Endothelial cell of umbilical vein (primary cell): ENCODE measurements around the gene HAUS3. TPM values are rescaled to one million over a fixed set of nuclear protein-coding genes. Genes with fewer than 3 reads are reported as not detected.

Experiments used
- BruUV-seq: library from RNA; stranded (reverse); fragments of 400-500 nt; replicated peaks from 2 replicates; lab custom pipeline; 2021; lab: Mats Ljungman, UMichigan
- CTCF ChIA-PET: fragments of 300-600, 350-600 bp; sonication (Branson Sonifier 250); formaldehyde crosslinking; loops from one replicate; lab custom pipeline; 2021; ENCODE audit warnings: antibody characterized with exemption, inconsistent platforms; lab: Charles Lee
- POLR2A ChIA-PET: fragments of 300-600, 350-600 bp; sonication (Branson Sonifier 250); formaldehyde crosslinking; loops from one replicate; lab custom pipeline; 2021; ENCODE audit warnings: antibody characterized with exemption, inconsistent platforms; lab: Charles Lee
- DNase-seq: peaks from one replicate; pipeline ENCODE4 v3.0.0-alpha.2; 2011; ENCODE audit warnings: low read depth, low spot score
- FAIRE-seq: peaks from 2 replicates; lab custom pipeline; 2011; peaks lifted over from hg19 to GRCh38; lab: Jason Lieb, UNC
- H2AFZ ChIP-seq: 2 replicates; pipeline ENCODE4 v1.6.0; 2012; ENCODE audit warnings: low read depth, low read length, control low read depth, inconsistent platforms
- H3K27ac ChIP-seq: 2 replicates; pipeline ENCODE4 v1.5.1; 2011; ENCODE audit warnings: low read depth, mild to moderate bottlenecking, control low read depth, low read length, moderate library complexity; ENCODE audit not compliant: insufficient read depth
- H3K27me3 ChIP-seq, 2 experiments: 2 replicates each; pipeline versions ENCODE4 v1.6.0 to v1.6.1; 2011; ENCODE audit warnings: low read length in 2 of 2, mixed read lengths in 1 of 2; ENCODE audit not compliant: control insufficient read depth in 2 of 2, insufficient read depth in 2 of 2
- H3K36me3 ChIP-seq, 2 experiments: 2 replicates in 1 of 2; 3 replicates in 1 of 2; pipeline ENCODE4 v1.5.1; 2011; ENCODE audit warnings: low read length in 2 of 2, mild to moderate bottlenecking in 1 of 2, moderate library complexity in 1 of 2; ENCODE audit not compliant: control insufficient read depth in 2 of 2, insufficient read depth in 2 of 2; ENCODE audit errors: extremely low read depth in 1 of 2
- H3K4me1 ChIP-seq: 3 replicates; pipeline ENCODE4 v1.5.1; 2011; ENCODE audit warnings: mild to moderate bottlenecking, low read length; ENCODE audit not compliant: control insufficient read depth, insufficient read depth; ENCODE audit errors: extremely low read depth
- H3K4me2 ChIP-seq: 2 replicates; pipeline ENCODE4 v1.6.1; 2011; ENCODE audit warnings: low read length, control low read depth, mixed read lengths; ENCODE audit not compliant: insufficient read depth
- H3K4me3 ChIP-seq, 3 experiments: fragments of 200-600 bp in 1 of 3; sonication (generic), shearing (Covaris generic) in 1 of 3; replicated peaks in 1 of 3; 2 replicates each; pipeline ENCODE4 v1.5.1; 2011 to 2016; ENCODE audit warnings: control low read depth in 3 of 3, low read length in 3 of 3, mild to moderate bottlenecking in 2 of 3, inconsistent platforms in 1 of 3, low read depth in 1 of 3, moderate library complexity in 1 of 3; ENCODE audit not compliant: insufficient read depth in 1 of 3
- H3K79me2 ChIP-seq: 2 replicates; pipeline ENCODE4 v1.6.0; 2012; ENCODE audit warnings: low read length, inconsistent platforms; ENCODE audit not compliant: control insufficient read depth, insufficient read depth
- H3K9ac ChIP-seq: replicated peaks from 2 replicates; pipeline ENCODE3; 2011; ENCODE audit warnings: low read length, control low read depth; ENCODE audit not compliant: insufficient read depth; ENCODE audit errors: extremely low read depth
- H3K9me1 ChIP-seq: replicated peaks from 3 replicates; pipeline ENCODE4 v1.6.0; 2011; ENCODE audit warnings: mild to moderate bottlenecking, low read length; ENCODE audit not compliant: control insufficient read depth, insufficient read depth; ENCODE audit errors: extremely low read depth
- H3K9me3 ChIP-seq: replicated peaks from 2 replicates; pipeline ENCODE4 v1.5.1; 2012; ENCODE audit warnings: low read length, inconsistent platforms; ENCODE audit not compliant: control insufficient read depth, insufficient read depth
- H4K20me1 ChIP-seq: replicated peaks from 2 replicates; pipeline ENCODE3; 2011; ENCODE audit warnings: mild to moderate bottlenecking, low read length; ENCODE audit not compliant: control insufficient read depth, insufficient read depth; ENCODE audit errors: extremely low read depth
- CTCF ChIP-seq, 2 donors: IDR thresholded peaks; 1 replicate in 1 of 2; 2 replicates in 1 of 2; pipeline ENCODE4 v1.5.1; 2011; ENCODE audit warnings: low read length in 2 of 2, mild to moderate bottlenecking in 2 of 2, moderate library complexity in 2 of 2, control low read depth in 1 of 2, inconsistent platforms in 1 of 2, low read depth in 1 of 2; ENCODE audit not compliant: insufficient read depth in 1 of 2; ENCODE audit errors: extremely low read depth in 1 of 2
- EZH2 ChIP-seq: IDR thresholded peaks from 2 replicates; pipeline ENCODE4 v1.6.1; 2012; ENCODE audit warnings: borderline replicate concordance, low read depth, mild to moderate bottlenecking, moderate library complexity, low read length, inconsistent platforms; ENCODE audit not compliant: severe bottlenecking
- FOS ChIP-seq: IDR thresholded peaks from 2 replicates; pipeline ENCODE4 v1.6.1; 2011; ENCODE audit warnings: mild to moderate bottlenecking, low read length, moderate library complexity, borderline replicate concordance; ENCODE audit not compliant: insufficient read depth
- GATA2 ChIP-seq: IDR thresholded peaks from 2 replicates; pipeline ENCODE4 v1.7.0; 2011; ENCODE audit warnings: low read depth, mild to moderate bottlenecking, moderate library complexity, mixed read lengths, low read length; ENCODE audit not compliant: insufficient read length, insufficient read depth
- JUN ChIP-seq: IDR thresholded peaks from 2 replicates; pipeline ENCODE4 v1.6.1; 2011; ENCODE audit warnings: borderline replicate concordance, low read depth; ENCODE audit not compliant: insufficient read length, insufficient read depth
- MAX ChIP-seq: IDR thresholded peaks from 2 replicates; pipeline ENCODE4 v1.6.1; 2011; ENCODE audit not compliant: insufficient read depth, insufficient read length
- MYC ChIP-seq: IDR thresholded peaks from one replicate; pipeline ENCODE4 v1.6.1; 2011; ENCODE audit warnings: mild to moderate bottlenecking, low read depth, low read length
- POLR2A ChIP-seq: IDR thresholded peaks from 2 replicates; pipeline ENCODE4 v1.6.1; 2012; ENCODE audit warnings: low read depth, mild to moderate bottlenecking, control low read depth, low read length
- POLR2AphosphoS5 ChIP-seq: IDR thresholded peaks from 2 replicates; pipeline ENCODE4 v1.6.1; 2012; ENCODE audit warnings: low read depth, mild to moderate bottlenecking, control low read depth, low read length, moderate library complexity; ENCODE audit not compliant: insufficient read depth
- dilution Hi-C: fragments of 300-500 bp; cut with MboI; formaldehyde crosslinking; loops from one replicate; pipeline ENCODE4 v1.15.0; 2019; ENCODE audit warnings: low sequenced_read_pairs; ENCODE audit not compliant: extremely low pct_ligation_motif_present
- intact Hi-C: fragments of 100-400 bp; cut with micrococcal nuclease; formaldehyde crosslinking; loops from one replicate; pipeline ENCODE4 v1.10.0; 2022
- polyA plus RNA-seq, 4 experiments: library from polyadenylated mRNA; depleted of rRNA in 3 of 4; stranded (reverse) in 3 of 4; unstranded in 1 of 4; fragments of >200 nt; gene quantifications; 2 replicates each; pipeline versions ENCODE4 v1.2.1 to v1.2.3, GENCODE V29; 2011 to 2012; ENCODE audit warnings: missing spikeins in 1 of 4
- total RNA-seq: library from RNA; stranded (reverse); gene quantifications from 2 replicates; pipeline ENCODE4 v1.2.3, GENCODE V29; 2021

HAUS3 gene
- total and polyA plus RNA-seq, 2 donors (not counting 3 experiments of a cell fraction or from before 2014, with no cell fraction given): 4.4 to 15.9 TPM

GRCh38 chr4:2245057-2245786 is 3.3 kb upstream of the HAUS3 start:
- peaks cover 5% of the 10 kb centered on the region for H4K20me1 ChIP-seq
- ChIA-PET POLR2A (no interaction called here), CTCF (interaction anchor here (1.5 kb wide), 1 partner anchor 25 kb away, joined by 5 read pairs; no protein-coding TSS in a partner anchor)
- H3K4me1 ChIP-seq: peaks cover 12% of the 10 kb centered on the region
- peaks cover 0 to 7% of the 10 kb centered on the region in 2 experiments for H3K36me3 ChIP-seq
- H3K9me1 ChIP-seq: no peaks in the 10 kb centered on the region
- H3K79me2 ChIP-seq: peaks cover 16% of the 10 kb centered on the region
- no peak for DNase-seq
- no peak overlapping the region for H3K4me2 ChIP-seq
- dilution Hi-C loops (no loop called here), intact Hi-C loops (no loop called here)
- no peaks in the 10 kb centered on the region for H3K27me3 ChIP-seq
- H3K27ac ChIP-seq: no peak overlapping the region
- no peak overlapping the region for H2AFZ ChIP-seq
- FAIRE-seq: no peak
- BruUV-seq: no TSS peak
- TF ChIP-seq MYC (no peak), POLR2A (no peak), GATA2 (no peak), FOS (no peak), POLR2AphosphoS5 (no peak), MAX (no peak), CTCF (IDR thresholded peaks at IDR 0.05; ENCODE audit: extremely low read depth in 1 of 2, insufficient read depth in 1 of 2, low read depth in 1 of 2, low read length in 2 of 2) (no peak), JUN (no peak), EZH2 (no peak)
- H3K9ac ChIP-seq: no peak overlapping the region
- H3K9me3 ChIP-seq: no peaks in the 10 kb centered on the region
- no peak overlapping the region for H3K4me3 ChIP-seq
